ENCODE measurements around the gene MME.

MME gene

GRCh38 chr3:155147588-155147987, 67.5 kb downstream of the MME start:
- Mint-ChIP-seq H3K9me3 (no peaks in the 10 kb centered on the region), H3K4me3 (no peak overlapping the region), H3K27me3 (no peaks in the 10 kb centered on the region), H3K27ac (no peak overlapping the region), H3K4me1 (ENCODE audit: low read depth) (no peaks in the 10 kb centered on the region), H3K36me3 (ENCODE audit: low read depth) (no peaks in the 10 kb centered on the region)
- DNase-seq: no peak

- Mint-ChIP-seq H3K4me1 (ENCODE audit: low read depth) (no peaks in the 10 kb centered on the region), H3K27ac (no peak overlapping the region), H3K4me3 (no peak overlapping the region), H3K9me3 (no peaks in the 10 kb centered on the region), H3K36me3 (ENCODE audit: low read depth) (no peaks in the 10 kb centered on the region), H3K27me3 (no peaks in the 10 kb centered on the region)
- DNase-seq: no peak
Observed at GRCh38 chr3:155149494-155149893, 69.4 kb downstream of the MME start.

- no peaks in the 10 kb centered on the region for H3K9me3 Mint-ChIP-seq
- H3K4me1 Mint-ChIP-seq (ENCODE audit: low read depth): no peaks in the 10 kb centered on the region
- no peak overlapping the region for H3K27ac Mint-ChIP-seq
- DNase-seq: no peak
- H3K27me3 Mint-ChIP-seq: no peaks in the 10 kb centered on the region
- no peak overlapping the region for H3K4me3 Mint-ChIP-seq
- H3K36me3 Mint-ChIP-seq (ENCODE audit: low read depth): no peaks in the 10 kb centered on the region
Observed at GRCh38 chr3:155153242-155154186, 73.4 kb downstream of the MME start.

- Mint-ChIP-seq H3K27ac (no peak overlapping the region), H3K9me3 (no peaks in the 10 kb centered on the region), H3K4me3 (no peak overlapping the region), H3K27me3 (no peaks in the 10 kb centered on the region), H3K36me3 (ENCODE audit: low read depth) (no peaks in the 10 kb centered on the region), H3K4me1 (ENCODE audit: low read depth) (no peaks in the 10 kb centered on the region)
- no peak for DNase-seq
Observed at GRCh38 chr3:155154255-155154654, 74.1 kb downstream of the MME start.

GRCh38 chr3:155158346-155159037, 78.4 kb downstream of the MME start:
- H3K4me3 Mint-ChIP-seq: no peak overlapping the region
- no peaks in the 10 kb centered on the region for H3K4me1 Mint-ChIP-seq (ENCODE audit: low read depth)
- no peaks in the 10 kb centered on the region for H3K36me3 Mint-ChIP-seq (ENCODE audit: low read depth)
- no peaks in the 10 kb centered on the region for H3K9me3 Mint-ChIP-seq
- no peak overlapping the region for H3K27ac Mint-ChIP-seq
- no peaks in the 10 kb centered on the region for H3K27me3 Mint-ChIP-seq
- DNase-seq: no peak

GRCh38 chr3:155159301-155159700, 79.2 kb downstream of the MME start:
- Mint-ChIP-seq H3K4me1 (ENCODE audit: low read depth) (no peaks in the 10 kb centered on the region), H3K4me3 (no peak overlapping the region), H3K27ac (no peak overlapping the region), H3K27me3 (no peaks in the 10 kb centered on the region), H3K9me3 (no peaks in the 10 kb centered on the region), H3K36me3 (ENCODE audit: low read depth) (no peaks in the 10 kb centered on the region)
- no peak for DNase-seq

GRCh38 chr3:155161640-155162292, 81.6 kb downstream of the MME start:
- H3K27me3 Mint-ChIP-seq: no peaks in the 10 kb centered on the region
- no peak overlapping the region for H3K27ac Mint-ChIP-seq
- DNase-seq: no peak
- H3K4me3 Mint-ChIP-seq: no peak overlapping the region
- H3K36me3 Mint-ChIP-seq (ENCODE audit: low read depth): no peaks in the 10 kb centered on the region
- no peaks in the 10 kb centered on the region for H3K4me1 Mint-ChIP-seq (ENCODE audit: low read depth)
- no peaks in the 10 kb centered on the region for H3K9me3 Mint-ChIP-seq

- Mint-ChIP-seq H3K27me3 (no peaks in the 10 kb centered on the region), H3K9me3 (no peaks in the 10 kb centered on the region), H3K27ac (no peak overlapping the region), H3K4me1 (ENCODE audit: low read depth) (no peaks in the 10 kb centered on the region), H3K4me3 (no peak overlapping the region), H3K36me3 (ENCODE audit: low read depth) (no peaks in the 10 kb centered on the region)
- DNase-seq: no peak
Observed at GRCh38 chr3:155164306-155164705, 84.2 kb downstream of the MME start.

- H3K36me3 Mint-ChIP-seq (ENCODE audit: low read depth): no peaks in the 10 kb centered on the region
- no peak overlapping the region for H3K4me3 Mint-ChIP-seq
- H3K27me3 Mint-ChIP-seq: no peaks in the 10 kb centered on the region
- DNase-seq: no peak
- H3K4me1 Mint-ChIP-seq (ENCODE audit: low read depth): no peaks in the 10 kb centered on the region
- no peaks in the 10 kb centered on the region for H3K9me3 Mint-ChIP-seq
- no peak overlapping the region for H3K27ac Mint-ChIP-seq
Observed at GRCh38 chr3:155166441-155166840, 86.3 kb downstream of the MME start.

- no peaks in the 10 kb centered on the region for H3K36me3 Mint-ChIP-seq (ENCODE audit: low read depth)
- H3K4me1 Mint-ChIP-seq (ENCODE audit: low read depth): no peaks in the 10 kb centered on the region
- H3K27me3 Mint-ChIP-seq: no peaks in the 10 kb centered on the region
- no peaks in the 10 kb centered on the region for H3K9me3 Mint-ChIP-seq
- no peak for DNase-seq
- no peak overlapping the region for H3K27ac Mint-ChIP-seq
- H3K4me3 Mint-ChIP-seq: no peak overlapping the region
Observed at GRCh38 chr3:155169197-155169596, 89.1 kb downstream of the MME start.

- DNase-seq: no peak
- Mint-ChIP-seq H3K4me3 (no peak overlapping the region), H3K9me3 (no peaks in the 10 kb centered on the region), H3K27me3 (no peaks in the 10 kb centered on the region), H3K27ac (no peak overlapping the region), H3K4me1 (ENCODE audit: low read depth) (no peaks in the 10 kb centered on the region), H3K36me3 (ENCODE audit: low read depth) (no peaks in the 10 kb centered on the region)
Observed at GRCh38 chr3:155173771-155174170, 93.7 kb downstream of the MME start.

GRCh38 chr3:155178810-155179436, 98.8 kb downstream of the MME start:
- Mint-ChIP-seq H3K9me3 (no peaks in the 10 kb centered on the region), H3K4me3 (no peak overlapping the region), H3K27me3 (no peaks in the 10 kb centered on the region), H3K36me3 (ENCODE audit: low read depth) (no peaks in the 10 kb centered on the region), H3K4me1 (ENCODE audit: low read depth) (peaks cover 3% of the 10 kb centered on the region), H3K27ac (no peak overlapping the region)
- DNase-seq: no peak

- H3K36me3 Mint-ChIP-seq (ENCODE audit: low read depth): no peaks in the 10 kb centered on the region
Observed at GRCh38 chr3:155179437-155179827, 99.3 kb downstream of the MME start.

GRCh38 chr3:155179966-155180757, 100.0 kb downstream of the MME start:
- Mint-ChIP-seq H3K27me3 (no peaks in the 10 kb centered on the region), H3K4me1 (ENCODE audit: low read depth) (peaks cover 6% of the 10 kb centered on the region), H3K4me3 (no peak overlapping the region), H3K9me3 (no peaks in the 10 kb centered on the region), H3K36me3 (ENCODE audit: low read depth) (no peaks in the 10 kb centered on the region), H3K27ac (no peak overlapping the region)
- DNase-seq: no peak

More at GRCh38 chr3:155179437-155179827, 99.3 kb downstream of the MME start:
- Mint-ChIP-seq H3K9me3 (no peaks in the 10 kb centered on the region), H3K27me3 (no peaks in the 10 kb centered on the region), H3K27ac (no peak overlapping the region), H3K4me3 (no peak overlapping the region), H3K4me1 (ENCODE audit: low read depth) (peaks cover 6% of the 10 kb centered on the region)
- DNase-seq: no peak
